GM21515 (cell line): ENCODE measurements around the gene NCKAP1.
A peak's percentile ranks its signal among the peaks of the same experiment; 100 is the strongest.
"Not testable (repeated sequence)": the region's sequence is repeated elsewhere in the genome, so short reads cannot be mapped to it uniquely, and the experiment has no call there.

Experiments used
- ATAC-seq: cut with Tn5 transposase; IDR thresholded peaks from one replicate; pipeline ENCODE4 v1.9.1; 2021; ENCODE audit not compliant: unreplicated experiment

The NCKAP1 gene

DNA sequence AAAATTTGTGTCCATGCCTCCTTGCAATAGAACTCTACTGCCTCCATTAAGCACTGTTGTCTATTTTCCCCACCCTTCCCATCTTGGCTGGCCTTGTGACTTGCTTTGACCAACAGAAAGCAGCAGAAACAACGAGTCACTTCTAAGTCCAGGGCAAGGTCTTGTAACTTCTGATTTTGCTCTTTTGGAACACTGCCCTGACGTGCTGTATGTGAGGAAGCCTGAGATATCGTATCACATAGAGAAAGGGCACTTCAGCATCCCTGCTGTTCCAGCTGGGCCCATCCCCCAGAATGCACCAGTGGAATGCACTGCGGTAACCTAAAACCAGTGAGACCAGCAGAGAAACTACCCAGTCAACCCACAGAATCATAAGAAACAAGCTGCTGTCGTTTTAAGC, 28.1 kb downstream of the NCKAP1 start:
- no peak for ATAC-seq

DNA sequence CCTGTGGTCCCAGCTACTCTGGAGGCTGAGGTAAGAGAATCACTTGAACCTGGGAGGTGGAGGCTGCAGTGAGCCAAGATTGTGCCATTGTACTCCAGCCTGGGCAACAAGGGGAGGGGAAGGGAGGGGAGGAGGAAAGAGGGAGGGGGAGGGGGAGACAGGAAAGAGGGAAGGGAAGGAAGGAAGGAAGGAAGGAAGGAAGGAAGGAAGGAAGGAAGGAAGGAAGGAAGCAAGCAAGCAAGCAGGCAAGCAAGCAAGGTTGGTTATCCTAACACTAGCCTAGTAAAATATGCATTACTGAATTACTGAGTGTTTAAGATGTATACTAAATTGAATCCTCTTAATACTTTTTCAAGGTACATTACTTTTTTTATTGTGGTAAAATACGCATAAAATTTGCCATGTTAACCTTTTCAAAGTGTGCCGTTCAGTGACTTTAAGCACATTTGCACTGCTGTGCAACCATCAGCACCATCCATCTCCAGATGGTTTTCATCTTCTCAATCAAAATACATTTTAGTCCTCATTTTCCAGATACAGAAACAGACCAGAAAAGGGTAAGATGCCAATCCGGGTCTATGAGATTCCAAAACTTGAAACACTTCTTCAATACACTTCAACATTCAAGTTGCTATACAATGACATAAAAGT, 28.9 kb downstream of the NCKAP1 start:
- no peak for ATAC-seq

DNA sequence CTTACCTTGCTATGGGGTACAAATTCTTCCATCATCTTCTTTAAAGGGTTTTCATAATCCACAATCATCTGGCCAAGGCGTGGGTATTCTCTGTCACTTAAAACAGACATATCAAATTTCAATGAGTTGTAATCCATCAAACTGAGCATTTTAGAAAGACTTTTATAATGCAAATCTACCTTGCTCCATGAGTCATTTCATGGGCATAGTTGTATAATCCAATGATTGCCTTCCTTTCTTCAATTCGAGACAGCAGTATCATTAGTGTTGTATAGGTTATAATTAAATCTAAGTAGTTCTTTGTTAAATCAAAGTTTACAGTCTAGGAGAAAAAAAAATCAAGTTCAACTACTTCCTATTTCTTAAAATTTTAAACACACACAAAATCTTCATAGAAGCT, 36.3 kb downstream of the NCKAP1 start:
- ATAC-seq: no peak

DNA sequence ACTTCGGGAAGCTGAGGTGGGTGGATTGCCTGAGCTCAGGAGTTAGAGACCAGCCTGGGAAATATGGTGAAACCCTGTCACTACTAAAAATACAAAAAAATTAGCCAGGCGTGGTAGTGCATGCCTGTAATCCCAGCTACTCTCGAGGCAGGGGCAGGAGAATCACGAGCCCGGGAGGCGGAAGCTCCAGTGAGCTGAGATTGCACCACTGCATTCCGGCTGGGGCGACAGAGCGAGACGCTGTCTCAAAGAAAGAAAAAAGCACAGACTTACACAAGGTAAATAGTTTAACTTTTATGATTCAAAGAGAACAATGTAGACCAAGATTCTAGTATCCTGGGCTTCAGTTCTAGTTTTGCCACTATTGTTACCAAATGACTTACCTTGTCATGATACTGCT, 37.4 kb downstream of the NCKAP1 start:
- no peak for ATAC-seq

DNA sequence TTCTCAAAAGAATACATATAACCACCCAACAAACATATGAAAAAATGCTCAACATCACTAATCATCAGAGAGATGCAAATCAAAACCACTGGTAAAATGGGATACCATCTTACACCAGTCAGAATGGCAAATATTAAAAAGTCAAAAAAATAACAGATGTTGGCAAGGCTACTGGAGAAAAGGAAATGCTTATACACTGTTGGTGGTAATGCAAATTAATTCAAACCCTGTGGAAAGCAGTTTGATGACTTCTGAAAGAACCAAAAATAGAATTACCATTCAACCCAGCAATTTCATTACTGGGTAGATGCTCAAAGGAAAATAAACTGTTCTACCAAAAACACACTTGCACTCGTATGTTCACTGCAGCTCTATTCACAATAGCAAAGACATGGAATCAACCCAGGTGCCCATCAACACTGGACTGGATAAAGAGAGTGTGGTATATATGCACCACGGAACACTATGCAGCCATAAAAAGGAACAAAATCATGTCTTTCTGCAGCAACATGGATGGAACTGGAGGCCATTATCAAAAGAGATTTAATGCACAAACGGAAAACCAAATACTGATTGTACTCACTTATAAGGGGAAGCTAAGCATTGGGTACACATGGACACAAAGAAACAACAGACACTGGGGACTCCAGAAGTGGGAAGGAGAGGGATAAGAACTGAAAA, 38.8 kb downstream of the NCKAP1 start:
- no peak for ATAC-seq

DNA sequence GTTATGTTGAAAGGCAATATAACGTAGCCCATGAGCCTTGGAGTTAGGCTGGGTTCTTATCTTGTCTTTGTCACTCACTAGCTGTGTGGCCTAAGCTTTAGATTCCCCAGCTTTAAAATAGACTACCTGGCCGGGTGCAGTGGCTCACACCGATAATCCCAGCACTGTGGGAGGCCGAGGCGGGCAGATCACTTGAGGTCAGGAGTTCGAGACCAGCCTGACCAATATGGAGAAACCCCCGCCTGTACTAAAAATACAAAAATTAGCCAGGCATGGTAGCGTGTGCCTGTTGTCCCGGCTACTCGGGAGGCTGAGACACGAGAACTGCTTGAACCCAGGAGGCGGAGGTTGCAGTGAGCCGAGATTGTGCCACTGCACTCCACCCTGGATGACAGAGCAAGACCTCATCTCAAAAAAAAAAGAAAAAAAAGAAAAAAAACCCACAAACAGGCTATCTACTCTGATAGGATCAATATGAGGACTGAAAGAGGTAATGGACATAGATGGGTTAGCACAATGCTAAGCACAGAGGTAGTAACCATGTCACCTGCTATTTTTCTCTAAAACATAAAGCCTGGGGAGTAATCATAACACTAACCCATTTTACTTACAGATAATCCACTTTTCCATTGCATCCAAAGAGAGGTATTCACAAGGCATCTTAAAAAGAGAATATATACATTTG, 43.9 kb downstream of the NCKAP1 start:
- ATAC-seq: no peak

DNA sequence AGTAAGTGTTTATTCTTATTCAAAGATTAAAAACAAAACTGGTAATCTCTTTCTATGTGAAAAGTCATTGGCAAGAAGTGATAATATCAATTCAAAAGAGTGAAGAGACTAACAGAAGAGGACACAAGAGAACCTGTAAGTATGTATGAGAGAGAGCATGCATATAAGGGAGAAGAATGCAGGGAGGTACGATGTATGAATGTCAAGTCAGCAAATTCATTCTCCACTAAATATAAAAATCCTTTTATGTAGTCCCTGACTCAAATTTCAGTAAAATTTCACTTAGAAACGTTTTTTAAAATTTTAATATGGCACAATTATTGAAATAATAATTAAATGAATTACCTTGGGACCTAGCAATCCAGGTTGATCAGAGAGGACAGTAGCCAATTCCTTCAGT, 55.3 kb downstream of the NCKAP1 start:
- no peak for ATAC-seq

DNA sequence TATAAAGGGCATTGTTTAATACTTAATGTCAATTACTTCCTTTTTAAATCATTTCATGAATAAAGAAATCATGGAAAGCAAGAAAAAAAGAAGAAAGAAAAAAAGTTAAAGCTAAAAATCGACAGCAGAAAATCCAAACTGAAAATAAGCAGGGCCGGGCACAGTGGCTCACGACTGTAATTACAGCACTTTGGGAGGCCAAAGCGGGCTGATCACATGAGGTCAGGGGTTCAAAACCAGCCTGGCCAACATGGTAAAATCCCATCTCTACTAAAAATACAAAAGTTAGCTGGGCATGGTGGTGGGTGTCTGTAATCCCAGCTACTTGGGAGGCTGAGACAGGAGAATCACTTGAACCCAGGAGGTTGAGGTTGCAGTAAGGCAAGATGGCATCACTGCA, 56.8 kb downstream of the NCKAP1 start:
- ATAC-seq: not testable (repeated sequence)

DNA sequence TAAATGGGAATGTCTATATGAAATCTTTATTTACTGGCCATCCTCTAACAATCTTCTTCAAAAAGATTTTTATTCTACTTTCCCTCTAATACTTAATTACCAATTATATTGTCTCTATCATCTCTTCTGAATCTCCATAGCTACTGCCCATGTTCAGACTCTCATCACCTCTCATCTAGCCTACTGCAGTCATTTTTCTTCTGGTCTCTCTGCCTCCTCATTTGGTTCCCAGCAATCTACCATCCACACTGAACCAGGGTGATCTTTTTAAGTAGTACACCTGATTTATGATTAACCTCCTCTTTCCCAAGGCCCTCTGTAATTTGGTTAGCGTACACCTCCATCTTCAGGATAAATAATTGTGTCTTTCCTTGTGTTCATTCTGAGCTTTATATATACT, 57.6 kb downstream of the NCKAP1 start:
- no peak for ATAC-seq

DNA sequence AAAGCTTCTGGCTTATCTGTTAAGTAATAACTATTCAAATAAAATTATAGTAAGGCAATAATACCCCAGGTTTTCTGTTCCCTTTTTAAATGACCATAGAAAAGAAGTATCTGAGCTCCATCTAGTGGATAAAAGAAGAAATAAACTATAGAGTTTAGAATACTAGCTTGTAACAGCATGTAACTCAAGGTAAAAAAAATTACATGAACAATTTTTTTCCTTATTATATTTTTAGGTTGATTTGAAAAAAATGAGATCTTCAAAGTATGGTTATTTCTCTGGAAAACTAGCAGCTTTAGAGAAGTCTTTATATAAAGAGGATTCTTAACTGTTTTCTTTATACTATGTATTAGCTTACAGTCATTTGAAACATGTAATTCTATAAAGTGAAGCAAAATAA, 58.1 kb downstream of the NCKAP1 start:
- ATAC-seq: peak; percentile 77

DNA sequence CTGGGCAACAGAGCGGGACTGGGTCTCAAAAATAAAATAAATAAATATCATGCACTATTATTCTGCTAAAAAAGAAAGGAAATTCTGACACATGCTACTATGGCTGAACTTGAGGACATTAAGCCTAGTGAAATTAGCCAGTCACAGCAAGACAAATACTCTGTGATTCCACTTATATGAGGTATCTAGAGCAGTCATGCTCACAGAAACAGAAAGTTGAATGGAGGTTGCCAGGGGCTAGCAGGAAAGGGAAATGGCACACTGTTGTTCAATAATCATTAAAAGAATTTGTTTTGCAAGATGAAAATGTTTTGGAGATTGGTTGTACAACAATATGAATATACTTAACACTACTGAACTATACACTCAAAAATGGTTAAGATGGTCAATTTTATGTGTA, 60.8 kb downstream of the NCKAP1 start:
- no peak for ATAC-seq

DNA sequence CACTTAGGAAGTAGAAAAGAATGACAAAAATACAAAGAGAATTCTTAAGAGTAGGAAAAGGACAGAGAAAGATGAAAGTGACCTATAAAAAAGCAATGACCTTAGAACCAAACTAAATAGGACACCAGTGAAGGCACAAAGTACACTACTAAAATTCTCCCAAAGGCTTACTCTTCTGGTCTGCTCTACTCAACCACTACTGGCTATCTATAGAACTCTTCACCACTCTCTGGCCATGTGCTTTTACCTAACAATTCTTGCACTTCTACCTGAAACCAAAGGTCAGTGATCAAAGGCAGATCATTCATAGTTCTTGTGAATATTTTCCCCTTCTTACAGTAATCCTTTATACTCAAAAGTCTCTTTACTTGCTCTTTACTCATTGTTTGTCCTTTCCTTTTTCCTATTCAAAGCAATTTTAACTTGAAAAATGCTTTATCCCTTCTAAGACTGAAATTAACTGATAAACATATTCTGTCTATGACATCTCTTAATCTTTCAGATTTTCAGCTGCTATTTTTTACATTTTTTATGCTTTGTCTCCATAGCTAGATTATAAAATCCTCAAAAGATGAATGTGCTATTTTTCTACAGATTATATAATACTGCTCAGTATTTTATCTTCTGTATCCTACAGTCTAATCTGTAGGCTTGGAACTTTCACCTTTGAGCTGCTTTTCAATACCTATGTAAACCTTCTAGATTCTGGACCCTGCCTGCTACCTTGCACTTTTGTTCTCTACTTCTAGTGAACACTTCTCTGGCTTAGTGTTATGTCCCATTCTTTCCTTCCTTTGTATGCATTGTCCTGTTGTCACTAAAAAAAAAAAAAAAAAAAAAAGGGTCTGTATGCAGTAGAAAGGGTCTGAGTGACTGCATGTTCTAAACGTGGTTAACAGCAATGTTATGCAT, 64.6 kb downstream of the NCKAP1 start:
- no peak for ATAC-seq

DNA sequence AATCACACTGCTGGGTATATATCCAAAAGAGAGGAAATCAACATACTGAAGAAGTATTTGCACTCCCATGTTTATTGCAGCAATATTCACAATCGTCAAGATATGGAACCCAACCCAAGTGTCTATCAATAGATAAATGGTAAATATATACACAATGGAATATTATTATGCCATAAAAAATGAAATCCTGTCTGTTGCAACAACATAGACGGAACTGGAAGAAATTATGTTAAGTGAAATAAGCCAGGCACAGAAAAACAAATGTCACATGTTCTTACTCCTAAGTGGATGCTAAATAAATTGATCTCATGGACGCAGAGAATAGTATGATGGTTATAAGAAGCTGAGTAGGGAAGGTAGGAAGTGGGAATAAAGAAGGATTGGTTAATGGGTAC, 65.7 kb downstream of the NCKAP1 start:
- no peak for ATAC-seq

DNA sequence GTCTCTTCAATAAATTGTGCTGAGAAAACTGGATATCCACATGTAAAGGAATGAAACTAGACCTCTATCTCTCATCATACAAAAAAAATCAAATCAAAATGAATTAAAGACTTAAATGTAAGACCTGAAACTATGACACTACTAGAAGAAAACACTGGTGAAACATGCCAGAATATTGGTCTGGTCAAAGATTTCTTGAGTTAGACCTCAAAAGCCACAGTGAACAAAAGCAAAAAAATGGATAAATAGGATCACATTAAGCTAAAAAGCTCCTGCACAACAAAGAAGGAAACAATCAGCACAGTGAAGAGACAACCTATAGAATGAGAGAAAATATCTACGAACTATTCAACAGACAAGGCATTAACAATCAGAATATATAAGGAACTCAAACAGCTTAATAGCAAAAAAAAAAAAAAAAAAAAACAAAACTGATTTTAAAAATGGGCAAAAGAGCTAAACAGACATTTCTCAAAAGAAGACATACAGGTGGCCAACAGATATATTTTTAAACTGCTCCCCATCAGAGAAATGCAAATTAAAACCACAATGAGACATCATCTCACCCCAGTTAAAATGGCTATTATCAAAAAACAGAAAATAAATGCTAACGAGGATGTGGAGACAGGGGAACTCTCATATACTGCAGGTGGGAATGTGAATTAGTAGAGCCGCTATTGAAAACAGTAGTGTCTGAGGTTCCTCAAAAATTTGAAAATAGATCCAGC, 66.3 kb downstream of the NCKAP1 start:
- ATAC-seq: peak; percentile 61

DNA sequence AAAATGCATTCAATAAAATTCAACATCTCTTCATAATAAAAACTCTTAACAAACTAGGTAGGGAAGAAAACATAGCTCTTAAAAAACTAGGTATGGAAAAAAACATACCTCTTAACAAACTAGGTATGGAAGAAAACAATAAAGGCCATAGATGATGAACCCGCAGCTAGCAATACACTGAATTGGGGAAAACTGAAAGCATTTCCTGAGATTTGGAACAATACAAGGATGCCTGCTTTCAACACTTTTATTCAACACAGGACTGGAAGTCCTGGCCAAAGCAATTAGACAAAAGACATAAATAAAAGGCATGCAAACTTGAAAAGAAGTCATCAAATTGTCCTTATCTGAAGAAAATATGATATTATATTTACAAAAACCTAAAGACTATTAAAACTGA, 67.8 kb downstream of the NCKAP1 start:
- ATAC-seq: no peak

DNA sequence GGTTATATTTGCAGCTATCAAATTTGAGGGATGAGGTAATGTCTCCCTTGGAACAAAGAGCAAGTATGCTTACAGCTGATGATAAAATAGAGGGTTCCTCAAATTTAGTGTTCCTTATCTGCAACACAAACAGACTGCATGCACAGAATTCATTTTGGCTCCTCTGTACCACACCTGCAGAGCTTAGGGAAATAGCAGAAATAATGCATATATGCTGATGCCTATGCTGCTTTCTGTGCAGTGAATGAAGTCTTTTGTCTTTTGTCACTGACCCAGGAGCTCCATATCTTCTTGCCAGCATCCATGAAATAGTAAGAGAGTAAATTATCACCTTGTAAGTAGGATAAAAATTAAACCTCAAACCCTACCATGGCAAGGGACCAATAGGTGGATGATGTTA, 69.8 kb downstream of the NCKAP1 start:
- ATAC-seq: no peak

DNA sequence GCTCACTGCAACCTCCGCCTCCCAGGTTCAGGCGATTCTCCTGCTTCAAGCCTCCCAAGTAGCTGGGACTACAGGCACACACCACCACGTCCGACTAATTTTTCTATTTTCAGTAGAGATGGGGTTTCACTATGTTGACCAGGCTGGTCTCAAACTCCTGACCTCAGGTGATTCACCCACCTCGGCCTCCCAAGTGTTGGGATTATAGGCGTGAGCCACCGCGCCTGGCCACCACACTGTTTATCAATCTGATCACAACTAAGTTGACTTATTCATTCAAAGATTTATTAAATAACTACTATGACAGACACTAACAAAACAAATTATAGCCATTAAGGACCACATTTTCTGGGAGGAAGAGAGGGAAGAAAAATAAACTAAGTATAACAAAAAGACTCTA, 71.9 kb downstream of the NCKAP1 start:
- not testable (repeated sequence) for ATAC-seq

DNA sequence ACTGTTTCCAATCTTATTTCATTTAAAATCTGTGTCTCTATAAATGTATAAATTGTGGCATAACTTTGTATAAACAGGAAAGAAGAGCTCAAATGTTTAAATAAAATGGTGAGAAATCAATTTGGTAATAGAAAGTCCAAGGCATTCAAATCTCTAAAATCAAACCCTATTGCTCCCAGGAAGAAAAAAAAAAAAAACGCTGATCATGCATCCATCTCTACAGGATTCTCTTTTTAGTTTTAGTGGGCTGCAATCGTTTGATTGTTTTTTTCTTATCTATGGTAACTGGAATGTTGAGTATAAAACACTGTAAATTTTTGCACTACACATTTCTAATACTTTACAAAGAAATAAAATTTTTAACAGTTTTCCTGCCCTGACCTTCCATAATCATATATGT, 75.6 kb downstream of the NCKAP1 start:
- no peak for ATAC-seq

DNA sequence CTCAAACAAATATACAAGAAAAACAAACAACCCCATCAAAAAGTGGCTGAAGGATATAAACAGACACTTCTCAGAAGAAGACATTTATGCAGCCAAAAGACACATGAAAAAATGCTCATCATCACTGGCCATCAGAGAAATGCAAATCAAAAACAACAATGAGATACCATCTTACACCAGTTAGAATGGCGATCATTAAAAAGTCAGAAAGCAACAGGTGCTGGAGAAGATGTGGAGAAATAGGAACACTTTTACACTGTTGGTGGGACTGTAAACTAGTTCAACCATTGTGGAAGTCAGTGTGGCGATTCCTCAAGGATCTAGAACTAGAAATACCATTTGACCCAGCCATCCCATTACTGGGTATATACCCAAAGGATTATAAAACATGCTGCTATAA, 77.4 kb downstream of the NCKAP1 start:
- ATAC-seq: not testable (repeated sequence)

DNA sequence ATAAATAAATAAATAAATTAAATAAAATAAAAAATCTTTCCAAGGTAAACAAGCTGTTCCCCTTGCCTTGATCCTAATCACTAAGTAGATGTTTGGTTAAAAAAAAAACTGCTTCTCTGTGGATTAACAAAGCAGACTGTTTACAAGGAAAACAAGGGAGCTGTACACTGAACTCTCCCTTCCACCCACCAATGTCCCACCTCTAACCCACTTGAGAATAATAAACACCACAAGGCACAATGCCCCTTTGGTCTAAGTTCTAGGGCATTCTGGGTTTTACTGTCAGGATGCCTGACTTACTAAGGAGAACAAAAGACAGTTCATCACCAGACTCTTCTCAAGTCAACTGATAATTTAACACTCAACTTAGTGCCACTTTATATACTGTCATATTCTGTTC, 83.5 kb downstream of the NCKAP1 start:
- ATAC-seq: no peak
